Measurements from ENCODE around the gene NF1.
"Not testable (repeated sequence)": the region's sequence is repeated elsewhere in the genome, so short reads cannot be mapped to it uniquely, and the experiment has no call there.

Gene NF1

GRCh38 chr17:31251970-31252328 lies 157.2 kb downstream of the NF1 start:
- no peak for DNase-seq (ENCODE audit: low read depth, low spot score)

GRCh38 chr17:31252741-31253140 lies 158.0 kb downstream of the NF1 start:
- no peak for DNase-seq (ENCODE audit: low read depth, low spot score)

GRCh38 chr17:31254654-31255053 lies 159.9 kb downstream of the NF1 start:
- no peak for DNase-seq (ENCODE audit: low read depth, low spot score)

- DNase-seq (ENCODE audit: low read depth, low spot score), result no peak
These were observed 162.2 kb downstream of the NF1 start for GRCh38 chr17:31256936-31257335.

GRCh38 chr17:31260151-31260550 lies 165.4 kb downstream of the NF1 start:
- no peak for DNase-seq (ENCODE audit: low read depth, low spot score)

GRCh38 chr17:31261601-31262000 lies 166.8 kb downstream of the NF1 start:
- DNase-seq (ENCODE audit: low read depth, low spot score), result no peak

- not testable (repeated sequence) for DNase-seq (ENCODE audit: low read depth, low spot score)
These were observed 168.1 kb downstream of the NF1 start for GRCh38 chr17:31262923-31263322.

- no peak for DNase-seq (ENCODE audit: low read depth, low spot score)
These were observed 171.3 kb downstream of the NF1 start for GRCh38 chr17:31266042-31266441.

- no peak for DNase-seq (ENCODE audit: low read depth, low spot score)
These were observed 174.3 kb downstream of the NF1 start for GRCh38 chr17:31269036-31269577.

GRCh38 chr17:31269578-31269983 lies 174.8 kb downstream of the NF1 start:
- peak; percentile 53 for DNase-seq (ENCODE audit: low read depth, low spot score)

- no peak for DNase-seq (ENCODE audit: low read depth, low spot score)
These were observed 177.5 kb downstream of the NF1 start for GRCh38 chr17:31272236-31272635.

- DNase-seq (ENCODE audit: low read depth, low spot score), result no peak
These were observed 178.0 kb downstream of the NF1 start for GRCh38 chr17:31272803-31273202.

GRCh38 chr17:31273516-31273915 lies 178.7 kb downstream of the NF1 start:
- no peak for DNase-seq (ENCODE audit: low read depth, low spot score)

- no peak for DNase-seq (ENCODE audit: low read depth, low spot score)
These were observed 179.5 kb downstream of the NF1 start for GRCh38 chr17:31274252-31274651.

- DNase-seq (ENCODE audit: low read depth, low spot score), result no peak
These were observed 180.3 kb downstream of the NF1 start for GRCh38 chr17:31275116-31275515.

- no peak for DNase-seq (ENCODE audit: low read depth, low spot score)
These were observed 184.6 kb downstream of the NF1 start for GRCh38 chr17:31279401-31279800.

GRCh38 chr17:31281061-31281460 lies 186.3 kb downstream of the NF1 start:
- DNase-seq (ENCODE audit: low read depth, low spot score), result no peak

GRCh38 chr17:31283841-31284240 lies 189.1 kb downstream of the NF1 start:
- no peak for DNase-seq (ENCODE audit: low read depth, low spot score)

- no peak for DNase-seq (ENCODE audit: low read depth, low spot score)
These were observed 191.8 kb downstream of the NF1 start for GRCh38 chr17:31286587-31286986.

GRCh38 chr17:31287932-31288331 lies 193.2 kb downstream of the NF1 start:
- DNase-seq (ENCODE audit: low read depth, low spot score), result not testable (repeated sequence)

- no peak for DNase-seq (ENCODE audit: low read depth, low spot score)
These were observed 195.0 kb downstream of the NF1 start for GRCh38 chr17:31289790-31290189.

GRCh38 chr17:31291820-31292219 lies 197.0 kb downstream of the NF1 start:
- no peak for DNase-seq (ENCODE audit: low read depth, low spot score)

GRCh38 chr17:31293581-31293980 lies 198.8 kb downstream of the NF1 start:
- no peak for DNase-seq (ENCODE audit: low read depth, low spot score)

- DNase-seq (ENCODE audit: low read depth, low spot score), result no peak
These were observed 199.5 kb downstream of the NF1 start for GRCh38 chr17:31294231-31294630.
